ENCODE data around the gene PRKCE.
"Not testable (repeated sequence)": the region's sequence is repeated elsewhere in the genome, so short reads cannot be mapped to it uniquely, and the experiment has no call there.

PRKCE gene

GRCh38 chr2:45864121-45864520, 212.6 kb downstream of the PRKCE start:
- DNase-seq (ENCODE audit: low read depth): no peak

GRCh38 chr2:45867349-45867748, 215.9 kb downstream of the PRKCE start:
- no peak for DNase-seq (ENCODE audit: low read depth)

- no peak for DNase-seq (ENCODE audit: low read depth)
Observed at GRCh38 chr2:45867800-45868199, 216.3 kb downstream of the PRKCE start.

- DNase-seq (ENCODE audit: low read depth): no peak
Observed at GRCh38 chr2:45869165-45869501, 217.7 kb downstream of the PRKCE start.

- no peak for DNase-seq (ENCODE audit: low read depth)
Observed at GRCh38 chr2:45871025-45871424, 219.6 kb downstream of the PRKCE start.

- DNase-seq (ENCODE audit: low read depth): no peak
Observed at GRCh38 chr2:45871541-45871940, 220.1 kb downstream of the PRKCE start.

GRCh38 chr2:45872211-45872610, 220.7 kb downstream of the PRKCE start:
- DNase-seq (ENCODE audit: low read depth): no peak

- no peak for DNase-seq (ENCODE audit: low read depth)
Observed at GRCh38 chr2:45874344-45874743, 222.9 kb downstream of the PRKCE start.

- DNase-seq (ENCODE audit: low read depth): no peak
Observed at GRCh38 chr2:45876611-45877010, 225.1 kb downstream of the PRKCE start.

GRCh38 chr2:45879406-45879805, 227.9 kb downstream of the PRKCE start:
- DNase-seq (ENCODE audit: low read depth): no peak

GRCh38 chr2:45879936-45880335, 228.5 kb downstream of the PRKCE start:
- DNase-seq (ENCODE audit: low read depth): no peak

GRCh38 chr2:45881970-45882581, 230.6 kb downstream of the PRKCE start:
- no peak for DNase-seq (ENCODE audit: low read depth)

- no peak for DNase-seq (ENCODE audit: low read depth)
Observed at GRCh38 chr2:45882707-45883602, 231.5 kb downstream of the PRKCE start.

- DNase-seq (ENCODE audit: low read depth): no peak
Observed at GRCh38 chr2:45883603-45884000, 232.1 kb downstream of the PRKCE start.

- no peak for DNase-seq (ENCODE audit: low read depth)
Observed at GRCh38 chr2:45884126-45884525, 232.7 kb downstream of the PRKCE start.

- DNase-seq (ENCODE audit: low read depth): no peak
Observed at GRCh38 chr2:45885171-45885621, 233.7 kb downstream of the PRKCE start.

- DNase-seq (ENCODE audit: low read depth): no peak
Observed at GRCh38 chr2:45886171-45886663, 234.7 kb downstream of the PRKCE start.

- DNase-seq (ENCODE audit: low read depth): no peak
Observed at GRCh38 chr2:45888167-45888566, 236.7 kb downstream of the PRKCE start.

GRCh38 chr2:45888641-45889040, 237.2 kb downstream of the PRKCE start:
- no peak for DNase-seq (ENCODE audit: low read depth)

GRCh38 chr2:45889053-45889452, 237.6 kb downstream of the PRKCE start:
- DNase-seq (ENCODE audit: low read depth): no peak

GRCh38 chr2:45889620-45890370, 238.3 kb downstream of the PRKCE start:
- DNase-seq (ENCODE audit: low read depth): no peak

GRCh38 chr2:45890371-45890646, 238.8 kb downstream of the PRKCE start:
- not testable (repeated sequence) for DNase-seq (ENCODE audit: low read depth)

GRCh38 chr2:45890819-45891218, 239.3 kb downstream of the PRKCE start:
- DNase-seq (ENCODE audit: low read depth): no peak

Data from stimulated activated CD8-positive, alpha-beta memory T cell treated with anti-CD3 and anti-CD28 coated beads, Interleukin-15, amount 100 ng/mL, for 1 hour (primary cell).